HG03354 (cell line): Measurements from ENCODE around the gene DCAF11.

Experiments
- ATAC-seq: cut with Tn5 transposase; IDR thresholded peaks from one replicate; pipeline ENCODE4 v1.9.1; 2021; ENCODE audit warnings: mild to moderate bottlenecking; ENCODE audit not compliant: unreplicated experiment, poor library complexity, severe bottlenecking

Gene DCAF11

DNA sequence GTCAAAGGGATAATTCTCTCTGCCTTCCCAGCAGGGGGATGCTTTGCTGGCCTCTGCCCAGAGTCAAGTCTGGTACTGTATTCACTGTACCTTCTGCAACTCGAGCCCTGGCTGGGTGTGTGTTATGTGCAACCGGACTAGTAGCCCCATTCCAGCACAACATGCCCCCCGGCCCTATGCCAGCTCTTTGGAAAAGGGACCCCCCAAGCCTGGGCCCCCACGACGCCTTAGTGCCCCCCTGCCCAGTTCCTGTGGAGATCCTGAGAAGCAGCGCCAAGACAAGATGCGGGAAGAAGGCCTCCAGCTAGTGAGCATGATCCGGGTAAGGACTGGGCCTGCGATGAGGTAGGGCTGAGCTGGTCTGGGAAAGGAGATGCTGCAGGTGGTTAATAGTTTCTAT is 36.0 kb downstream of the DCAF11 start:
- no peak for ATAC-seq

DNA sequence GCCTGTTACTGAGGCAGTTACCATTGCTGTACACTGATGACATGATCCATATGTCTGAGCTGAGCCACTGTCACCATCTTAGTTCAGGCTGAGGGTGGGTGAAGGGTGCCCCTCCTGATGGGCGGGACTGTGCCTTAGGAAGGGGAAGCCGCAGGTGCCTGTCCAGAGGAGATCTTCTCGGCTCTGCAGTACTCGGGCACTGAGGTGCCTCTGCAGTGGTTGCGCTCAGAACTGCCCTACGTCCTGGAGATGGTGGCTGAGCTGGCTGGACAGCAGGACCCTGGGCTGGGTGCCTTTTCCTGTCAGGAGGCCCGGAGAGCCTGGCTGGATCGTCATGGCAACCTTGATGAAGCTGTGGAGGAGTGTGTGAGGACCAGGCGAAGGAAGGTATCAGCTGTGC is 36.4 kb downstream of the DCAF11 start:
- no peak for ATAC-seq

DNA sequence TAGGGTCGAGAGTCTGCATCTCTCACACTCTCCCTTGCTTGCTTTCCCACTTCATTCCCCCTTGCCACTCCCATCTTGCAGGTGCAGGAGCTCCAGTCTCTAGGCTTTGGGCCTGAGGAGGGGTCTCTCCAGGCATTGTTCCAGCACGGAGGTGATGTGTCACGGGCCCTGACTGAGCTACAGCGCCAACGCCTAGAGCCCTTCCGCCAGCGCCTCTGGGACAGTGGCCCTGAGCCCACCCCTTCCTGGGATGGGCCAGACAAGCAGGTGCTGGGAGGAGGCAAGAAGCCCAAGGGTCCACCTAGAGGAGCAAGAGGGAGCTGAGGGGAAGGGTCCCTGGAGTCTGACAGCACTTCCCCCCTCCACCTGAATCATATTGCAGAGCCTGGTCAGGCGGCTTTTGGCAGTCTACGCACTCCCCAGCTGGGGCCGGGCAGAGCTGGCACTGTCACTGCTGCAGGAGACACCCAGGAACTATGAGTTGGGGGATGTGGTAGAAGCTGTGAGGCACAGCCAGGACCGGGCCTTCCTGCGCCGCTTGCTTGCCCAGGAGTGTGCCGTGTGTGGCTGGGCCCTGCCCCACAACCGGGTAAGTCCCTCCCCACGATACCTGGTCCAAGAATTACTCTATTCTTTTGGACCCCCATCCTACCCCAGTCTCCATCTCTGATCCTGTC is 37.0 kb downstream of the DCAF11 start:
- ATAC-seq, result no peak

DNA sequence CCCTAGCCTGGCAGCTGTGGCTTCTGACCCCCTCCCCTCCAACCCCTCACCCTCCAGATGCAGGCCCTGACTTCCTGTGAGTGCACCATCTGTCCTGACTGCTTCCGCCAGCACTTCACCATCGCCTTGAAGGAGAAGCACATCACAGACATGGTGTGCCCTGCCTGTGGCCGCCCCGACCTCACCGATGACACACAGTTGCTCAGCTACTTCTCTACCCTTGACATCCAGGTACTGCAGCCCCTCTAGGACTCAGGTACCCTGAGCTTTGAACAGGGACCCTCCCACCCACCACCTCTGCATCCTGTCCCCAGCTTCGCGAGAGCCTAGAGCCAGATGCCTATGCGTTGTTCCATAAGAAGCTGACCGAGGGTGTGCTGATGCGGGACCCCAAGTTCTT is 40.5 kb downstream of the DCAF11 start:
- no peak for ATAC-seq

DNA sequence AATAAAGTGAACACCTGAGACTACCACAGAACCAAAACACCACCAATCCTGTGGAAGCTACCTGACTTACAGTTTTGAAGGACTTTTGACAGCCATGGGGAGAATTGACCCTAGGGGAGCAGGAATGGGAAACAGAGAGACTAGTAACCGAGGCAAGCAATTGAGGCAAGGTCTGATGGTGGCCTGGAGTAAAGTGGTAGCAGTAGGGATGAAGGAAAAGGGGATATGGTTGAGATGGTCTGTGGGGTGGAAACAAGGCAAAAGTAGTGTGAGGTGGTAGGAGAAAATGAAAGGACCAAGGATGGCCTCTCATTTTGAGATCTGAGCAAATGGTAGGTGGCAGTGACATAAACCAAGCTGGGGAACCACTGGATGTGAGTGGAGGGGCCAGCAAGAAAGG is 42.3 kb downstream of the DCAF11 start:
- ATAC-seq, result no peak

DNA sequence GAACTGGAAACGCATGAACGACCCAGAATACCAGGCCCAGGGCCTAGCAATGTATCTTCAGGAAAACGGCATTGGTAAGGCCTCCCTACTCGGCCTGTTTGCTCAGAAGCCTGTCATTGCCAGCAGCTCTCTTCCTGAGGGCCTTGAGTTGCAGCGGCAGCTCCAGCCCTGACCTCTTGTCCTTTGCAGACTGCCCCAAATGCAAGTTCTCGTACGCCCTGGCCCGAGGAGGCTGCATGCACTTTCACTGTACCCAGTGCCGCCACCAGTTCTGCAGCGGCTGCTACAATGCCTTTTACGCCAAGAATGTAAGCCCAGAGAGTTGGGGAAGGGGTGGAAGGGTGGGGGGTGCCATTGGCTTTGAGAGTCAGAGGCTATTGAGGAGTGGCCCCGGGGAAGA is 42.8 kb downstream of the DCAF11 start:
- no peak for ATAC-seq

DNA sequence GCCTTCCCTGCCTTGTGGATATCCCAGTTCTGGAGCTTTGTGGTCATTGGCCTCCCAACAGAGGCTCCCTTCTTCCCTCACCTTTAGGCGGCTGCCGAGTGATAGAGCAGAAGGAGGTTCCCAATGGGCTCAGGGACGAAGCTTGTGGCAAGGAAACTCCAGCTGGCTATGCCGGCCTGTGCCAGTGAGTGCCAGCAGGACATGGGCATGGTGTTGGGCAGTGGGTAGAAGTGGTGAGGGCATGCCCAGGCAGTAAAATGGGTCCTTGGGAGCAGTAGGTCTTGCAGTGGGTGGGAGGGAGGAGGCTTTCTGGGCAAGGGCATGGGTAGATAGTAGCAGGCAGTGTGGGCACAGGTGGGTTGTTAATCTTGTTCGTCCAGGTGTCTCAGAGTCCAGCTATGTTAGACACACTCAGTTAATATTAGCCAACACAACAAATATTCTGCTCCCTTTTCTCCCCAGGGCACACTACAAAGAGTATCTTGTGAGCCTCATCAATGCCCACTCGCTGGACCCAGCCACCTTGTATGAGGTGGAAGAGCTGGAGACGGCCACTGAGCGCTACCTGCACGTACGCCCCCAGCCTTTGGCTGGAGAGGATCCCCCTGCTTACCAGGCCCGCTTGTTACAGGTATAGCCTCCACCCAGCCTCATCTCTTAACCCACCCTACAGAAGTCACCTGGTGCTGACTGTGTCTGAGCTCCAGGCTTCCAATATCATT is 45.4 kb downstream of the DCAF11 start:
- ATAC-seq, result no peak

DNA sequence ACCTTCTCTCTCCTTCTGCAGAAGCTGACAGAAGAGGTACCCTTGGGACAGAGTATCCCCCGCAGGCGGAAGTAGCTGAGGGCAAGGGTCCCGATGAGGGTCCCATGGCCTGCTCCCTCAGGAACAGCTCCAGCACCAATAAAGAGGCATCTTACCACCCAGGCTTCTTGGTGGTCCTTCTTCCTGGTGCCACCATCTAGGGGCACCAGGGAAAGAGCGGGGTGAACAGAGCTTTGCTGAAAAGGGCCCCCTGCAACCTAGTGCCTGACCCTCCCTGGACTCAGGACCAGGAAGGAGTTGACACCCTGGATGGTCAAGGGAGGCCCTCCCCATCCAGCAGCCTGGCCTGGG is 45.9 kb downstream of the DCAF11 start:
- no peak for ATAC-seq

DNA sequence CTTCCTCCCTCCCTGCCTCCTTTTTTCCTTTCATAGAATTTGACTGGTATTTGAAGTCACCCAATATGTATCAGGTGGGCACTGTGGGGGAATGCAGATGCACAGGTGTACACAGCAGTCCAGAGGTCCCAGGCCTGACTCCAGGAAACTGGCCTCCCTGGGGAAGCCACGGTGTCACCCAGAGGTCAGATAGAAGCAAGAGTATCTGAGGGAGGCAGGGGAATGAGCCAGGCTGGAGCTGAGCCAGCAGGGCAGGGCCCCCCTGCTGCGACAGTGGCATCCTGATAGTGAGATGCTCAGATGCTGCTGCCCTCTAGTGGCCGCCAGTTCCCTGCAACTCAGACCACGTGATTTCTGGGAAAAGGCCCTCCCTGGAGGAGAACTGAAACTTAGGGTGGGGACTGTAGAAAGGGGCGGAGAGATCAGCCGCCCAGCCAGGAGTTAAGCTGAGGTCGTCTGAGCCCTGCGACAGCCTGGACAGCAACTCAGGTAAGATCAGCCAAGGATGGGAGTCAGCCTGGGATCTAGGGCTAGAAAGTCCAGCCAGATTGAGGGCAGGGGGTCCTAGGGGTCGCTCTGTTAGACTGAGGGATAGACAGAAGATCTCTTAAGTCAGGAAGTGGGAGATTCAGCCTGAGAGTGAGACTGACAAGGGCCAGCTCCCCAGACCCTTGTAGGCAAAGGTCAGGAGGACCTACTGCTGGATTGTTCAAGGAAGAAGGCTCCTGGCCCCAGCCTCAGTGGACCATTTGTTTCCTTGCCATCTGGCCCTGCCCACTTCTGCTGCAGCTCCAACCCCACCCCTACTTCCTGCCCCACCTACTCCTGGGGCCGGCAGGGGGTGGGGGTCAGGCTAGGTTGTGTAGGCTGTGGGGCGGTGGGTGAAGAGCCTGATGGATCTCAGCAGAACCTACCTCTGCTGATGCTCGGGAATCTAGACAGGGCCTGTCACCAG is 46.5 kb downstream of the DCAF11 start, which contains the start of gene IRF9:
Gene IRF9, plus strand, starts transcription at position 416 of the 955 bp plus-strand sequence. CDS start 880 bp downstream, outside the sequence.
- peak; percentile 87 for ATAC-seq

DNA sequence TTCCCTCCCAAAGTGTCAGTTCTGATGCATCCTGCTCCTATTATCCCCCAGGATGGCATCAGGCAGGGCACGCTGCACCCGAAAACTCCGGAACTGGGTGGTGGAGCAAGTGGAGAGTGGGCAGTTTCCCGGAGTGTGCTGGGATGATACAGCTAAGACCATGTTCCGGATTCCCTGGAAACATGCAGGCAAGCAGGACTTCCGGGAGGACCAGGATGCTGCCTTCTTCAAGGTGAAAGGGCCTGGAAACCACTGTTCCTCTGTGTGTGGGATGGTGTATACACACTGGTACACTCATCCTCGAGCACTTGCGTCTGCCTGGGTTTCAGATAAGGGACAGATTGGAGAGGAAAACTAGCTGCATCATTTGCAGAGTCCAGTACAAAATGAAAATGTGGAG is 47.5 kb downstream of the DCAF11 start:
- ATAC-seq, result no peak

DNA sequence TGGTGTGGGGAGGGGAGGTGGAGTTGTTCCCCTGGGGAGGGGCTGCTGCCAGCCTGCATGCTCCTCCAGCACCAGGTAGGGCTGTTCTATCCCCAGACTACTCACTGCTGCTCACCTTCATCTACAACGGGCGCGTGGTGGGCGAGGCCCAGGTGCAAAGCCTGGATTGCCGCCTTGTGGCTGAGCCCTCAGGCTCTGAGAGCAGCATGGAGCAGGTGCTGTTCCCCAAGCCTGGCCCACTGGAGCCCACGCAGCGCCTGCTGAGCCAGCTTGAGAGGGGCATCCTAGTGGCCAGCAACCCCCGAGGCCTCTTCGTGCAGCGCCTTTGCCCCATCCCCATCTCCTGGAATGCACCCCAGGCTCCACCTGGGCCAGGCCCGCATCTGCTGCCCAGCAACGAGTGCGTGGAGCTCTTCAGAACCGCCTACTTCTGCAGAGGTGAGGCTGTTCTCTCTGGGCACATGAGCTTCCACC is 50.0 kb downstream of the DCAF11 start:
- ATAC-seq, result no peak

DNA sequence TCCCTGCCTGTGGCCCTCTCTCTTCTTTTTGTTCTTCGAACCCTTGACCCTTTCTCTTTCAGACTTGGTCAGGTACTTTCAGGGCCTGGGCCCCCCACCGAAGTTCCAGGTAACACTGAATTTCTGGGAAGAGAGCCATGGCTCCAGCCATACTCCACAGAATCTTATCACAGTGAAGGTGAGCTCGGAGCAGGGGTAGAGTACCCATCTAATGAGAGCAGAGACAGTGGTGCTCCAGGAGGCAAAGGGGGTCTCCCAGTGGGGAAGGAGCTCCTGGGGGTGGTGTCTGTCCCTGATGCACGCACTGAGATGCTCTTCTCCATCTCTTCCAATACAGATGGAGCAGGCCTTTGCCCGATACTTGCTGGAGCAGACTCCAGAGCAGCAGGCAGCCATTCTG is 51.2 kb downstream of the DCAF11 start:
- no peak for ATAC-seq

DNA sequence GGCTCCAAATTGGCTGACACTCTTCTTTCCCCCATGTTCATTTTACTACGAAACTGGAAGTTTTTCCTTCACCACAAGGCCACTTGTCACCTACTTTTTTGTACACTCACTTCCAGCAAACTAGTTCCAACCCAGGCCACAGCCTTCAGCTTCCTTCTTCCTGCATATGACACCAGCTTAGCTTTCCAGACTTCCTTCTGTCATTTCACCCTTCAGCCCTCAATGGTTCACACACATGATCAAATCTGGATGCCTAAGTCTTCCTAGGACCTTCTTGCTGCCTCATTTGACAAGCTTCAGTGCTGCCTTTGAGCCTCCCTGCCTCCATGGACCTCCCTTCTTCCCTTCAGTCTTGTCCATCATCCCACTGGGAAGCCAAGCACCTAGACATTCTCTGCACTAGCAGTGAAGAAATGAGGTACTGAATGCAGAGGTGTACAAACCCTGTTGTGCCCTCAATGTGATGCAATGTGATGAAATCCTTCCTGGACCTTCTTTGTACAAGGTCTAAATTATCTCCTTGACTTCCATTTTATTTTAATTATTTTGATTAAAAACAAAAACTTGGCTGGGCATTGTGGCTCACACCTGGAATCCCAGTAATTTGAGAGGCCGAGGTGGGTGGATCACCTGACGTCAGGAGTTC is 53.0 kb downstream of the DCAF11 start:
- no peak for ATAC-seq

DNA sequence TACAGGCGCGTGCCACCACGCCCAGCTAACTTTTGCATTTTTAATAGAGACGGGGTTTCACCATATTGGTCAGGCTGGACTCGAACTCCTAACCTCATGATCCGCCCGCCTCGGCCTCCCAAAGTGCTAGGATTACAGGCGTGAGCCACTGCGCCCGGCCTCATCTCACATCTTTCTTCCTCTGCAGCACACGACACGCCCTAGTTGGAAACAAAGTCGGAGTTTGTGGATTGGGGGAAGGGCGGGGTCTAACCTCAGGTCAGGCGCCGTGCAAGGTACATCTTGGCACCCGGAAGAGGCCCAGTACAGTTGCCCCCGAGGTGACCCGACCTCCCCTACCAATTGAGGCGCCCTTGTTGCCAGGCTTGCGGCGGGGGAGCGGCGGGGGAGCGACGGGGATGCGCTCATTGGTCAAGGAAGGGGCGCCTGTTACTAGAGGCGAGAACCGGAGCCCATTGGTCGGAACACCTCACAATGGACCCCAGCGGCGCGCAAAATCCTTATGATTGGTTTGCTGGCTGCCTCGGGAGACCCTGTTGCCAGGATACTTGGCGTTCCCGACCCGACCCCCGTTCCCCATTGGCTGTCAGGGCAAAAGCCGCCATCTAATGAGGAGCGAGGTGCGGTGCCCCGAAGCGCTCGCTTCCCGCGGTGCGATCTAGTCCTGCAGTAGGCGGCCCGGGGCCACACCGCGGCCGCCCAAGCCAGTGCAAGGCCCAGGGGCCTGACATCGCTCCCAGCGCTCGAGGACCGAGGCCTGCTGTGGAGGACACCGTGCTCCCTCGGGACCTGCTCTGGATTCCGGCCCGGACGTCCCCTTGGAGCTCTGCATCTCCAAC is 57.1 kb downstream of the DCAF11 start, which contains the start of gene REC8:
Gene REC8, plus strand, starts transcription at position 659 of the 839 bp plus-strand sequence. CDS start 473 bp downstream, outside the sequence.
- peak; percentile 88 for ATAC-seq

DNA sequence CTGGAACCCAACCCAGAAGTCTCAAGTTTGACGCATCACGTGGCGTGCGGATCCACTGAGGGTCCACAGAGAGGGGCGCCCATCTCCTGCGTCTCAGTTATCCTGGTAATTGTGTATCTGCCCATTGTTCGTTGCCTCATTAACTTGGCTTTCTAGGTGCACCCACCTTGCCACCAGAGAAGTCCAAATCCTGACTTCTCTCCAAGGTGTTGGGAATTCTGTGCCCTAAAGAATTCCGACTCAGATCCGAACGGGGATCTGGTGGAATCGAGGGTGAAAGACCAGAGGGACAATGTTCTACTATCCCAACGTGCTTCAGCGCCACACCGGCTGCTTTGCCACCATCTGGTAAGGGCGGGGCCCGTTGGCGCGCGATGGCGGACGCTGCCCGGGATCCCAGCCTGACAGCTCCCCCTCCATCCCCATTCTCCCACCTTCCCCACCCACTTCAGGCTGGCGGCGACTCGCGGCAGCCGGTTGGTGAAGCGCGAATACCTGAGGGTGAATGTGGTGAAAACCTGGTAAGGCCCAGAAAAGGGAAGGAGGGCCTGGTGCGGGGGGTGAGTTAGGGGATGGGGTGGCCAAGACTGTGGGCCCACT is 57.8 kb downstream of the DCAF11 start:
- ATAC-seq, result no peak

DNA sequence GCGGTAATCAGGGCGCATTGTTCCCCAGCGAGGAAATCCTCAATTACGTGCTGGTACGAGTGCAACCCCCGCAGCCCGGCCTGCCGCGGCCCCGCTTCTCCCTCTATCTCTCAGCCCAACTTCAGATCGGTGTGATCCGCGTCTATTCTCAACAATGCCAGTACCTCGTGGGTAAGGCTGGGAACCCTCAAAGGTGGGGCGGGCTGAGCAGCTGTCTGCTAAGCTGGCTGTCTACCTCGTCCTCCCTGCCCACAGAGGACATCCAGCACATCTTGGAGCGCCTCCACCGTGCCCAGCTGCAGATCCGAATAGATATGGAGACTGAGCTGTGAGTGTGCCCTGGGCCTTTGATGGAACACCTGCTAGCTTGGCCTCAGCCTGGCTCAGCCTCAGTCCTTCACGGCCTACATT is 58.3 kb downstream of the DCAF11 start:
- ATAC-seq, result no peak
